A549 (cell line): ENCODE results near the gene MRPS31. TPM values are rescaled to one million over a fixed set of nuclear protein-coding genes. Genes with fewer than 3 reads are reported as not detected.

ENCODE experiments used
- ATAC-seq, 2 experiments: fragments of 200-7000 bp in 1 of 2; fragments of >200 bp in 1 of 2; cut with Nextera tagmentation in 1 of 2; cut with Tn5 transposase in 1 of 2; 3 replicates each; pipeline versions ENCODE4 v1.8.0 to v1.9.1; 2018 to 2020; ENCODE audit warnings: mild to moderate bottlenecking in 1 of 2, moderate library complexity in 1 of 2
- CTCF ChIA-PET: fragments of 300-600 bp; sonication (Branson Sonifier 250); formaldehyde crosslinking; extraction: SDS; loops from one replicate; lab custom pipeline; 2021; ENCODE audit warnings: antibody characterized with exemption, inconsistent platforms; lab: Yijun Ruan, JAX
- POLR2A ChIA-PET: fragments of 350-600 bp; formaldehyde crosslinking; extraction: SDS; loops from one replicate; lab custom pipeline; 2021; ENCODE audit warnings: antibody characterized with exemption, inconsistent platforms; lab: Yijun Ruan, JAX
- DNase-seq, 2 experiments: peaks; one replicate each; pipeline versions ENCODE4 v3.0.0 to v3.0.0-alpha.2; 2011 to 2016; ENCODE audit warnings: low read depth in 1 of 2, low spot score in 1 of 2
- FAIRE-seq: peaks from 2 replicates; lab custom pipeline; 2011; peaks lifted over from hg19 to GRCh38; lab: Jason Lieb, UNC
- H3K27ac ChIP-seq, 2 experiments: fragments of >200 bp; sonication (Bioruptor Twin); formaldehyde crosslinking; 3 replicates each; pipeline ENCODE4 v1.5.1; 2016 to 2017
- H3K4me1 ChIP-seq: fragments of >200 bp; sonication (Bioruptor Twin); formaldehyde crosslinking; 3 replicates; pipeline ENCODE4 v1.6.1; 2016
- H3K4me2 ChIP-seq: fragments of >200 bp; sonication (Bioruptor Twin); formaldehyde crosslinking; 3 replicates; pipeline ENCODE4 v1.6.1; 2016
- H3K4me3 ChIP-seq: fragments of >200 bp; sonication (Bioruptor Twin); formaldehyde crosslinking; 3 replicates; pipeline ENCODE4 v1.5.1; 2016
- H3K9me3 ChIP-seq: fragments of >200 bp; sonication (Bioruptor Twin); formaldehyde crosslinking; 3 replicates; pipeline ENCODE4 v1.6.1; 2016
- ATOH8 ChIP-seq: fragments of 250-450 bp; sonication (Bioruptor Pico); IDR thresholded peaks from 2 replicates; pipeline ENCODE4 v1.5.0; 2020; ENCODE audit warnings: low read depth, mild to moderate bottlenecking, moderate library complexity
- BHLHE40 ChIP-seq: IDR thresholded peaks from 2 replicates; pipeline ENCODE4 v1.6.1; 2012; ENCODE audit warnings: low read depth, low read length, inconsistent platforms
- CHD4 ChIP-seq: fragments of 200-600 bp; sonication (generic); IDR thresholded peaks from 2 replicates; pipeline ENCODE4 v1.6.1; 2016; ENCODE audit warnings: antibody characterized with exemption, mild to moderate bottlenecking, borderline replicate concordance
- E2F6 ChIP-seq: IDR thresholded peaks from 2 replicates; pipeline ENCODE4 v1.6.1; 2012; ENCODE audit warnings: low read depth, borderline replicate concordance
- EHF ChIP-seq: fragments of 250-450 bp; sonication (Bioruptor Pico); IDR thresholded peaks from 2 replicates; pipeline ENCODE4 v1.5.0; 2020; ENCODE audit warnings: mild to moderate bottlenecking
- EHMT2 ChIP-seq: fragments of 200-600 bp; sonication (generic); IDR thresholded peaks from 2 replicates; pipeline ENCODE4 v1.6.1; 2016; ENCODE audit warnings: antibody characterized with exemption, low read depth, mild to moderate bottlenecking, moderate library complexity
- ESRRA ChIP-seq: fragments of 150-350 bp; IDR thresholded peaks from 2 replicates; pipeline ENCODE4 v1.6.1; 2014; ENCODE audit warnings: mild to moderate bottlenecking, low read length, borderline replicate concordance
- FOXS1 ChIP-seq: fragments of 250-450 bp; sonication (Bioruptor Pico); IDR thresholded peaks from 2 replicates; pipeline ENCODE4 v1.5.0; 2020; ENCODE audit warnings: mild to moderate bottlenecking, moderate library complexity
- HEYL ChIP-seq: fragments of 250-450 bp; sonication (Bioruptor Pico); IDR thresholded peaks from 2 replicates; pipeline ENCODE4 v1.8.0; 2021; ENCODE audit warnings: mild to moderate bottlenecking, moderate library complexity
- HOXA7 ChIP-seq: fragments of 250-450 bp; sonication (Bioruptor Pico); IDR thresholded peaks from 2 replicates; pipeline ENCODE4 v1.5.0; 2020; ENCODE audit warnings: mild to moderate bottlenecking, moderate library complexity
- HOXB5 ChIP-seq: fragments of 250-450 bp; sonication (Bioruptor Pico); IDR thresholded peaks from 2 replicates; pipeline ENCODE4 v1.5.0; 2020; ENCODE audit warnings: mild to moderate bottlenecking, moderate library complexity
- KDM1A ChIP-seq: fragments of 200-600 bp; sonication (generic); IDR thresholded peaks from 2 replicates; pipeline ENCODE4 v1.6.1; 2016; ENCODE audit warnings: low read depth, mild to moderate bottlenecking
- MAX ChIP-seq: IDR thresholded peaks from 2 replicates; pipeline ENCODE4 v1.6.1; 2012
- NPAS2 ChIP-seq: fragments of 250-450 bp; sonication (Bioruptor Pico); IDR thresholded peaks from 2 replicates; pipeline ENCODE4 v1.8.0; 2022; ENCODE audit warnings: mild to moderate bottlenecking, moderate library complexity, borderline replicate concordance
- NR3C1 ChIP-seq: fragments of >200 bp; sonication (Bioruptor Twin); formaldehyde crosslinking; IDR thresholded peaks from 3 replicates; pipeline ENCODE4 v1.6.1; 2017
- POLR2AphosphoS2 ChIP-seq: conservative IDR thresholded peaks from 2 replicates; pipeline ENCODE4 v1.6.1; 2012; ENCODE audit warnings: low read length, improper control_type of control experiment, inconsistent platforms
- REST ChIP-seq: fragments of 200-600 bp; sonication (generic); IDR thresholded peaks from 2 replicates; pipeline ENCODE4 v1.6.1; 2016; ENCODE audit warnings: antibody characterized with exemption, mild to moderate bottlenecking, moderate library complexity
- SMC3 ChIP-seq: fragments of >200 bp; sonication (Bioruptor Twin); formaldehyde crosslinking; IDR thresholded peaks from 3 replicates; pipeline ENCODE4 v1.6.1; 2018; ENCODE audit warnings: inconsistent platforms
- SREBF2 ChIP-seq: fragments of 450-650 bp; IDR thresholded peaks from 2 replicates; pipeline ENCODE4 v1.6.1; 2014; ENCODE audit warnings: mild to moderate bottlenecking, moderate library complexity
- TFCP2L1 ChIP-seq: fragments of 250-450 bp; sonication (Bioruptor Pico); IDR thresholded peaks from 2 replicates; pipeline ENCODE4 v1.5.0; 2021; ENCODE audit warnings: mild to moderate bottlenecking
- TP53 ChIP-seq: fragments of 250-450 bp; sonication (Bioruptor Pico); IDR thresholded peaks from 2 replicates; pipeline ENCODE4 v1.5.0; 2021; ENCODE audit warnings: mild to moderate bottlenecking, moderate library complexity
- ZC3H11A ChIP-seq: fragments of 450-650 bp; IDR thresholded peaks from 2 replicates; pipeline ENCODE4 v1.6.1; 2014; ENCODE audit warnings: antibody characterized with exemption, mild to moderate bottlenecking
- ZSCAN20 ChIP-seq: fragments of 250-450 bp; sonication (Bioruptor Pico); IDR thresholded peaks from 2 replicates; pipeline ENCODE4 v1.8.0; 2022; ENCODE audit warnings: mild to moderate bottlenecking, moderate library complexity
- WGBS: methylation state at CpG from one replicate; pipeline ENCODE4 v1.1.6; 2017; ENCODE audit errors: missing lambda C conversion rate; 5-methylcytosine and 5-hydroxymethylcytosine counted together
- polyA plus RNA-seq, 4 experiments: library from polyadenylated mRNA; depleted of rRNA in 3 of 4; stranded (reverse); fragments of >200 nt; fragmentation: RNase III in 1 of 4; extraction: RNeasy Plus Mini Kit Qiagen cat#74134 plus additional on column Dnase treatment in 1 of 4; gene quantifications; 2 replicates in 3 of 4; 3 replicates in 1 of 4; pipeline ENCODE4 v1.2.3, GENCODE V29; 2011 to 2017

The MRPS31 gene
- polyA plus RNA-seq, 2 of the 4 experiments (the other 2 are of a cell fraction) = 14.2 to 30.3 TPM

- DNase-seq (no peak), FAIRE-seq (no peak), ATAC-seq (no peak)
- ChIA-PET POLR2A (no interaction called here), CTCF (interaction anchor here (1.7 kb wide), 1 partner anchor 10 kb away, joined by 4 read pairs; the partner anchor contains the start of gene SLC25A15)
- Histone ChIP-seq H3K9me3 (no peaks in the 10 kb centered on the region), H3K4me2 (no peak overlapping the region), H3K4me3 (no peak overlapping the region), H3K27ac (no peak overlapping the region), H3K4me1 (no peaks in the 10 kb centered on the region)
- TF ChIP-seq BHLHE40 (no peak), E2F6 (no peak), POLR2AphosphoS2 (no peak), SREBF2 (no peak), ESRRA (no peak), HEYL (CRISPR knock-in tag) (no peak), REST (no peak), KDM1A (no peak), HOXA7 (CRISPR knock-in tag) (no peak), TFCP2L1 (CRISPR knock-in tag) (no peak)
- 91% methylated on average over 4 of the region's 4 CpGs for WGBS
Measured at GRCh38 chr13:40799508-40799907, 28.5 kb upstream of the MRPS31 start.

GRCh38 chr13:40798380-40798779 lies 27.4 kb upstream of the MRPS31 start:
- Histone ChIP-seq H3K4me3 (no peak overlapping the region), H3K9me3 (no peaks in the 10 kb centered on the region), H3K4me2 (no peak overlapping the region), H3K27ac (no peak overlapping the region), H3K4me1 (no peaks in the 10 kb centered on the region)
- FAIRE-seq (no peak), ATAC-seq (no peak), DNase-seq (no peak)
- 96% methylated on average over 9 of the region's 9 CpGs for WGBS
- POLR2A ChIA-PET = no interaction called here
- CTCF ChIA-PET = interaction anchor here (0.6 kb wide), 1 partner anchor 137 kb away, joined by 3 read pairs; no protein-coding TSS in a partner anchor
- TF ChIP-seq POLR2AphosphoS2 (no peak), BHLHE40 (no peak), NR3C1 (no peak)

GRCh38 chr13:40796649-40797048 lies 25.7 kb upstream of the MRPS31 start:
- no peaks in the 10 kb centered on the region for H3K9me3 ChIP-seq
- no peak for FAIRE-seq
- H3K4me2 ChIP-seq = no peak overlapping the region
- H3K4me3 ChIP-seq = no peak overlapping the region
- H3K27ac ChIP-seq = no peak overlapping the region
- DNase-seq = no peak
- ChIA-PET CTCF (interaction anchor here (0.8 kb wide), 1 partner anchor 100 kb away, joined by 3 read pairs; no protein-coding TSS in a partner anchor), POLR2A (no interaction called here)
- TF ChIP-seq EHF (CRISPR knock-in tag) = no peak
- TF ChIP-seq TP53 (CRISPR knock-in tag) = no peak
- TF ChIP-seq NR3C1 = no peak
- TF ChIP-seq FOXS1 (CRISPR knock-in tag) = no peak
- no peak for TF ChIP-seq EHMT2
- no peak for TF ChIP-seq BHLHE40
- TF ChIP-seq ATOH8 = no peak
- TF ChIP-seq MAX = no peak
- TF ChIP-seq CHD4 = no peak
- TF ChIP-seq NPAS2 (CRISPR knock-in tag) = no peak
- no peak for TF ChIP-seq HOXB5 (CRISPR knock-in tag)
- TF ChIP-seq ZC3H11A = no peak
- TF ChIP-seq SMC3 = no peak
- no peak for TF ChIP-seq ZSCAN20
- no peak for TF ChIP-seq POLR2AphosphoS2
- H3K4me1 ChIP-seq = no peaks in the 10 kb centered on the region
- no peak for ATAC-seq
- WGBS = 87% methylated on average over 6 of the region's 6 CpGs
